Endothelial cell of umbilical vein (primary cell): ENCODE results near the gene PDGFRB. TPM values are rescaled to one million over a fixed set of nuclear protein-coding genes. Genes with fewer than 3 reads are reported as not detected.

ENCODE experiments used
- BruUV-seq: library from RNA; stranded (reverse); fragments of 400-500 nt; replicated peaks from 2 replicates; lab custom pipeline; 2021; lab: Mats Ljungman, UMichigan
- CTCF ChIA-PET: fragments of 300-600, 350-600 bp; sonication (Branson Sonifier 250); formaldehyde crosslinking; loops from one replicate; lab custom pipeline; 2021; ENCODE audit warnings: antibody characterized with exemption, inconsistent platforms; lab: Charles Lee
- POLR2A ChIA-PET: fragments of 300-600, 350-600 bp; sonication (Branson Sonifier 250); formaldehyde crosslinking; loops from one replicate; lab custom pipeline; 2021; ENCODE audit warnings: antibody characterized with exemption, inconsistent platforms; lab: Charles Lee
- DNase-seq: peaks from one replicate; pipeline ENCODE4 v3.0.0-alpha.2; 2011; ENCODE audit warnings: low read depth, low spot score
- FAIRE-seq: peaks from 2 replicates; lab custom pipeline; 2011; peaks lifted over from hg19 to GRCh38; lab: Jason Lieb, UNC
- H2AFZ ChIP-seq: 2 replicates; pipeline ENCODE4 v1.6.0; 2012; ENCODE audit warnings: low read depth, low read length, control low read depth, inconsistent platforms
- H3K27ac ChIP-seq: 2 replicates; pipeline ENCODE4 v1.5.1; 2011; ENCODE audit warnings: low read depth, mild to moderate bottlenecking, control low read depth, low read length, moderate library complexity; ENCODE audit not compliant: insufficient read depth
- H3K27me3 ChIP-seq, 2 experiments: 2 replicates each; pipeline versions ENCODE4 v1.6.0 to v1.6.1; 2011; ENCODE audit warnings: low read length in 2 of 2, mixed read lengths in 1 of 2; ENCODE audit not compliant: control insufficient read depth in 2 of 2, insufficient read depth in 2 of 2
- H3K36me3 ChIP-seq, 2 experiments: 2 replicates in 1 of 2; 3 replicates in 1 of 2; pipeline ENCODE4 v1.5.1; 2011; ENCODE audit warnings: low read length in 2 of 2, mild to moderate bottlenecking in 1 of 2, moderate library complexity in 1 of 2; ENCODE audit not compliant: control insufficient read depth in 2 of 2, insufficient read depth in 2 of 2; ENCODE audit errors: extremely low read depth in 1 of 2
- H3K4me1 ChIP-seq: 3 replicates; pipeline ENCODE4 v1.5.1; 2011; ENCODE audit warnings: mild to moderate bottlenecking, low read length; ENCODE audit not compliant: control insufficient read depth, insufficient read depth; ENCODE audit errors: extremely low read depth
- H3K4me2 ChIP-seq: 2 replicates; pipeline ENCODE4 v1.6.1; 2011; ENCODE audit warnings: low read length, control low read depth, mixed read lengths; ENCODE audit not compliant: insufficient read depth
- H3K4me3 ChIP-seq, 3 experiments: fragments of 200-600 bp in 1 of 3; sonication (generic), shearing (Covaris generic) in 1 of 3; replicated peaks in 1 of 3; 2 replicates each; pipeline ENCODE4 v1.5.1; 2011 to 2016; ENCODE audit warnings: control low read depth in 3 of 3, low read length in 3 of 3, mild to moderate bottlenecking in 2 of 3, inconsistent platforms in 1 of 3, low read depth in 1 of 3, moderate library complexity in 1 of 3; ENCODE audit not compliant: insufficient read depth in 1 of 3
- H3K79me2 ChIP-seq: 2 replicates; pipeline ENCODE4 v1.6.0; 2012; ENCODE audit warnings: low read length, inconsistent platforms; ENCODE audit not compliant: control insufficient read depth, insufficient read depth
- H3K9ac ChIP-seq: replicated peaks from 2 replicates; pipeline ENCODE3; 2011; ENCODE audit warnings: low read length, control low read depth; ENCODE audit not compliant: insufficient read depth; ENCODE audit errors: extremely low read depth
- H3K9me1 ChIP-seq: replicated peaks from 3 replicates; pipeline ENCODE4 v1.6.0; 2011; ENCODE audit warnings: mild to moderate bottlenecking, low read length; ENCODE audit not compliant: control insufficient read depth, insufficient read depth; ENCODE audit errors: extremely low read depth
- H3K9me3 ChIP-seq: replicated peaks from 2 replicates; pipeline ENCODE4 v1.5.1; 2012; ENCODE audit warnings: low read length, inconsistent platforms; ENCODE audit not compliant: control insufficient read depth, insufficient read depth
- H4K20me1 ChIP-seq: replicated peaks from 2 replicates; pipeline ENCODE3; 2011; ENCODE audit warnings: mild to moderate bottlenecking, low read length; ENCODE audit not compliant: control insufficient read depth, insufficient read depth; ENCODE audit errors: extremely low read depth
- EZH2 ChIP-seq: IDR thresholded peaks from 2 replicates; pipeline ENCODE4 v1.6.1; 2012; ENCODE audit warnings: borderline replicate concordance, low read depth, mild to moderate bottlenecking, moderate library complexity, low read length, inconsistent platforms; ENCODE audit not compliant: severe bottlenecking
- FOS ChIP-seq: IDR thresholded peaks from 2 replicates; pipeline ENCODE4 v1.6.1; 2011; ENCODE audit warnings: mild to moderate bottlenecking, low read length, moderate library complexity, borderline replicate concordance; ENCODE audit not compliant: insufficient read depth
- GATA2 ChIP-seq: IDR thresholded peaks from 2 replicates; pipeline ENCODE4 v1.7.0; 2011; ENCODE audit warnings: low read depth, mild to moderate bottlenecking, moderate library complexity, mixed read lengths, low read length; ENCODE audit not compliant: insufficient read length, insufficient read depth
- JUN ChIP-seq: IDR thresholded peaks from 2 replicates; pipeline ENCODE4 v1.6.1; 2011; ENCODE audit warnings: borderline replicate concordance, low read depth; ENCODE audit not compliant: insufficient read length, insufficient read depth
- MYC ChIP-seq: IDR thresholded peaks from one replicate; pipeline ENCODE4 v1.6.1; 2011; ENCODE audit warnings: mild to moderate bottlenecking, low read depth, low read length
- POLR2A ChIP-seq: IDR thresholded peaks from 2 replicates; pipeline ENCODE4 v1.6.1; 2012; ENCODE audit warnings: low read depth, mild to moderate bottlenecking, control low read depth, low read length
- POLR2AphosphoS5 ChIP-seq: IDR thresholded peaks from 2 replicates; pipeline ENCODE4 v1.6.1; 2012; ENCODE audit warnings: low read depth, mild to moderate bottlenecking, control low read depth, low read length, moderate library complexity; ENCODE audit not compliant: insufficient read depth
- dilution Hi-C: fragments of 300-500 bp; cut with MboI; formaldehyde crosslinking; loops from one replicate; pipeline ENCODE4 v1.15.0; 2019; ENCODE audit warnings: low sequenced_read_pairs; ENCODE audit not compliant: extremely low pct_ligation_motif_present
- intact Hi-C: fragments of 100-400 bp; cut with micrococcal nuclease; formaldehyde crosslinking; loops from one replicate; pipeline ENCODE4 v1.10.0; 2022
- polyA plus RNA-seq, 4 experiments: library from polyadenylated mRNA; depleted of rRNA in 3 of 4; stranded (reverse) in 3 of 4; unstranded in 1 of 4; fragments of >200 nt; gene quantifications; 2 replicates each; pipeline versions ENCODE4 v1.2.1 to v1.2.3, GENCODE V29; 2011 to 2012; ENCODE audit warnings: missing spikeins in 1 of 4
- total RNA-seq: library from RNA; stranded (reverse); gene quantifications from 2 replicates; pipeline ENCODE4 v1.2.3, GENCODE V29; 2021
- TF ChIP-seq, protein P1 (sequence below): IDR thresholded peaks from 2 replicates; pipeline ENCODE4 v1.6.1; 2011; ENCODE audit not compliant: insufficient read depth, insufficient read length
- TF ChIP-seq, protein P2 (sequence below), 2 donors: IDR thresholded peaks; 1 replicate in 1 of 2; 2 replicates in 1 of 2; pipeline ENCODE4 v1.5.1; 2011; ENCODE audit warnings: low read length in 2 of 2, mild to moderate bottlenecking in 2 of 2, moderate library complexity in 2 of 2, control low read depth in 1 of 2, inconsistent platforms in 1 of 2, low read depth in 1 of 2; ENCODE audit not compliant: insufficient read depth in 1 of 2; ENCODE audit errors: extremely low read depth in 1 of 2

Gene PDGFRB
- total and polyA plus RNA-seq, 2 donors (not counting 3 experiments of a cell fraction or from before 2014, with no cell fraction given), result 1.4 to 1.7 TPM

DNA sequence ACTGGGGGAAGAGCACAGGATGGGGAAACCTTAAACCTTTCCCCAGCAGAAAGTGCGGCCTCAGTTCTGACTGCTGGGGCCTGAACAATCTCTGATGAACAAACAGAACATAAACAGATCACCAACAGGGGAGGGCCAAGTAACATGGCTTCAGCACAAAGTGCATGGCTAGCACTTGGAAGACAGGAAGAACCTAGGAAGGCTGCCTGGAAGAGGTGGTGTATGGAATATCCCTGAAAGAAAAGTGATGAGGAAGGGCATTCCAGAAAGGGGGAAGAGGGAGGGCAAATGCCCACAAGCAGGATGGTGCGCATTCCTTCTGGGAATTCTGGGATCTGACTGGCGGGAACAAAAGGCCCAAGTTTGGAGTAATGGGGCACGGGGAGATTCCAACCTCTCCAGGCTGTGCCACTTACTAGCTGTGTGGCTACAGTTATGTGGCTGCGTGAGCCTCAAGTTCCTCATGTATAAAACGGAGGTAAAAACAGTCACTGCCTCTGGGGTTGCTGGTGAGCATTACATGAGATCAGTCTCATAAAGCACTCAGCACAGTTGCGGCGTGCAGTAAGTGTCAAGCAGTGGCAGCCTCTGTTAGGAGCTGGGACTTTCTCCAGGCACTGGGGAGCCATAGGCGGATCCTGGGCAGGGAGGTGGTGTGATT, 1.6 kb downstream of the PDGFRB start:
- H3K4me1 ChIP-seq, result peaks cover 5% of the 10 kb centered on the region
- intact Hi-C loops, result no loop called here
- H3K27me3 ChIP-seq, result peaks cover 0 to 7% of the 10 kb centered on the region in 2 experiments
- H2AFZ ChIP-seq, result no peak overlapping the region
- TF ChIP-seq POLR2AphosphoS5, result no peak
- TF ChIP-seq JUN, result no peak
- TF ChIP-seq FOS, result no peak
- TF ChIP-seq GATA2, result no peak
- no peak for TF ChIP-seq MYC
- TF ChIP-seq POLR2A, result no peak
- TF ChIP-seq EZH2, result no peak
- no peak overlapping the region for H3K9ac ChIP-seq
- H3K4me3 ChIP-seq, result no peak overlapping the region
- H4K20me1 ChIP-seq, result no peaks in the 10 kb centered on the region
- H3K9me3 ChIP-seq, result no peaks in the 10 kb centered on the region
- DNase-seq, result no peak
- no peak overlapping the region for H3K27ac ChIP-seq
- dilution Hi-C loops, result no loop called here
- no peak overlapping the region for H3K4me2 ChIP-seq
- H3K36me3 ChIP-seq, result no peaks in the 10 kb centered on the region
- ChIA-PET POLR2A (no interaction called here), CTCF (interaction anchor here (0.7 kb wide), 1 partner anchor 22 kb away, joined by 3 read pairs; no protein-coding TSS in a partner anchor)
- FAIRE-seq, result no peak
- no TSS peak for BruUV-seq
- no peaks in the 10 kb centered on the region for H3K9me1 ChIP-seq
- no peaks in the 10 kb centered on the region for H3K79me2 ChIP-seq

DNA sequence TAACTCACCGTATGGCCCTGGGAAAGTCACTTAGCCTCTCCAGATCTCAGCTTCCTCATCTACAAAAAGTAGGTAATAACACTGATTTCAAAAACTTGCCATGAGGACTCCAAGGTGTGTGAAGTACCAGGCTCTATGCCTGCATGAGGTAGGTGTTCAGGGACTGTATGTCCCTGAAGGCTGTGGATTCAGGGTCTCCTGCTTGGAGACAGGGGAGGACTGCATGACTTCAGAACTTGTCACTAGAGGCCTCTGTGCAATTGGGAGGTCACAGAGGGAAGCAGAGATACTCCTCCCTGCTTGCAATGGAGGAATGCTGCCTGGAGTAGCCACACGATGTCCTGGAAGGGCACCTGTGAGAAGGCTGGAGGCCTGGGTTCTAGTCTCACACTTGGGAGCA, 2.2 kb downstream of the PDGFRB start:
- Histone ChIP-seq H3K4me2 (no peak overlapping the region), H3K9me1 (no peaks in the 10 kb centered on the region), H3K36me3 (no peaks in the 10 kb centered on the region), H3K27me3 (peaks cover 0 to 7% of the 10 kb centered on the region in 2 experiments), H3K27ac (no peak overlapping the region), H4K20me1 (no peaks in the 10 kb centered on the region), H3K9me3 (no peaks in the 10 kb centered on the region), H3K9ac (no peak overlapping the region), H3K79me2 (no peaks in the 10 kb centered on the region), H2AFZ (no peak overlapping the region), H3K4me3 (no peak overlapping the region), H3K4me1 (peaks cover 5% of the 10 kb centered on the region)
- FAIRE-seq (no peak), DNase-seq (no peak)
- BruUV-seq, result no TSS peak
- CTCF ChIA-PET, result no interaction called here
- TF ChIP-seq POLR2AphosphoS5 (no peak), POLR2A (no peak), EZH2 (no peak), MYC (no peak), GATA2 (no peak), JUN (no peak), FOS (no peak)
- TF ChIP-seq, protein P1, sequence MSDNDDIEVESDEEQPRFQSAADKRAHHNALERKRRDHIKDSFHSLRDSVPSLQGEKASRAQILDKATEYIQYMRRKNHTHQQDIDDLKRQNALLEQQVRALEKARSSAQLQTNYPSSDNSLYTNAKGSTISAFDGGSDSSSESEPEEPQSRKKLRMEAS, result no peak
- TF ChIP-seq, protein P2, sequence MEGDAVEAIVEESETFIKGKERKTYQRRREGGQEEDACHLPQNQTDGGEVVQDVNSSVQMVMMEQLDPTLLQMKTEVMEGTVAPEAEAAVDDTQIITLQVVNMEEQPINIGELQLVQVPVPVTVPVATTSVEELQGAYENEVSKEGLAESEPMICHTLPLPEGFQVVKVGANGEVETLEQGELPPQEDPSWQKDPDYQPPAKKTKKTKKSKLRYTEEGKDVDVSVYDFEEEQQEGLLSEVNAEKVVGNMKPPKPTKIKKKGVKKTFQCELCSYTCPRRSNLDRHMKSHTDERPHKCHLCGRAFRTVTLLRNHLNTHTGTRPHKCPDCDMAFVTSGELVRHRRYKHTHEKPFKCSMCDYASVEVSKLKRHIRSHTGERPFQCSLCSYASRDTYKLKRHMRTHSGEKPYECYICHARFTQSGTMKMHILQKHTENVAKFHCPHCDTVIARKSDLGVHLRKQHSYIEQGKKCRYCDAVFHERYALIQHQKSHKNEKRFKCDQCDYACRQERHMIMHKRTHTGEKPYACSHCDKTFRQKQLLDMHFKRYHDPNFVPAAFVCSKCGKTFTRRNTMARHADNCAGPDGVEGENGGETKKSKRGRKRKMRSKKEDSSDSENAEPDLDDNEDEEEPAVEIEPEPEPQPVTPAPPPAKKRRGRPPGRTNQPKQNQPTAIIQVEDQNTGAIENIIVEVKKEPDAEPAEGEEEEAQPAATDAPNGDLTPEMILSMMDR (IDR thresholded peaks at IDR 0.05; ENCODE audit: extremely low read depth in 1 of 2, insufficient read depth in 1 of 2, low read depth in 1 of 2, low read length in 2 of 2), result no peak
- POLR2A ChIA-PET, result no interaction called here
- intact Hi-C loops, result no loop called here
- dilution Hi-C loops, result no loop called here
